ENCODE measurements around the gene MAP2K3.

The MAP2K3 gene

GRCh38 chr17:21351366-21352065 is 67.0 kb downstream of the MAP2K3 start (continued):
- TF ChIP-seq SCRT1 (tag by site-specific recombination; IDR thresholded peaks at IDR 0.05; ENCODE audit: borderline replicate concordance), result no peak
- no peak for TF ChIP-seq SP3 (tag by site-specific recombination; IDR thresholded peaks at IDR 0.05)
- no peak for TF ChIP-seq ZNF114 (tag by site-specific recombination; IDR thresholded peaks at IDR 0.05)
- no peak for TF ChIP-seq SCRT2 (tag by site-specific recombination; IDR thresholded peaks at IDR 0.05)
- no peak for TF ChIP-seq ZNF2 (tag by site-specific recombination; IDR thresholded peaks at IDR 0.05)
- TF ChIP-seq ZNF514 (tag by site-specific recombination; IDR thresholded peaks at IDR 0.05), result no peak
- TF ChIP-seq ZNF148 (tag by site-specific recombination; IDR thresholded peaks at IDR 0.05; ENCODE audit: borderline replicate concordance), result no peak
- TF ChIP-seq, protein P1, sequence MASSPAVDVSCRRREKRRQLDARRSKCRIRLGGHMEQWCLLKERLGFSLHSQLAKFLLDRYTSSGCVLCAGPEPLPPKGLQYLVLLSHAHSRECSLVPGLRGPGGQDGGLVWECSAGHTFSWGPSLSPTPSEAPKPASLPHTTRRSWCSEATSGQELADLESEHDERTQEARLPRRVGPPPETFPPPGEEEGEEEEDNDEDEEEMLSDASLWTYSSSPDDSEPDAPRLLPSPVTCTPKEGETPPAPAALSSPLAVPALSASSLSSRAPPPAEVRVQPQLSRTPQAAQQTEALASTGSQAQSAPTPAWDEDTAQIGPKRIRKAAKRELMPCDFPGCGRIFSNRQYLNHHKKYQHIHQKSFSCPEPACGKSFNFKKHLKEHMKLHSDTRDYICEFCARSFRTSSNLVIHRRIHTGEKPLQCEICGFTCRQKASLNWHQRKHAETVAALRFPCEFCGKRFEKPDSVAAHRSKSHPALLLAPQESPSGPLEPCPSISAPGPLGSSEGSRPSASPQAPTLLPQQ (tag by site-specific recombination; IDR thresholded peaks at IDR 0.05), result no peak

GRCh38 chr17:21352221-21352980 is 67.9 kb downstream of the MAP2K3 start:
- no peak overlapping the region for H3K27ac ChIP-seq (ENCODE audit: extremely low read depth, low read depth, low read length)
- no peaks in the 10 kb centered on the region for H3K9me3 ChIP-seq (ENCODE audit: control insufficient read depth, insufficient read depth, low read depth, low read length)
- CTCF ChIA-PET, result no interaction called here
- no peaks in the 10 kb centered on the region for H3K4me1 ChIP-seq (ENCODE audit: control insufficient read depth, insufficient read depth, low read length)
- TF ChIP-seq ZNF423 (tag by site-specific recombination; IDR thresholded peaks at IDR 0.05) (no peak), ZIC2 (tag by site-specific recombination; IDR thresholded peaks at IDR 0.05) (peak; percentile 51), ZNF677 (tag by site-specific recombination; IDR thresholded peaks at IDR 0.05) (no peak), SP7 (tag by site-specific recombination; IDR thresholded peaks at IDR 0.05) (no peak), ZNF776 (tag by site-specific recombination; IDR thresholded peaks at IDR 0.05; ENCODE audit: borderline replicate concordance) (no peak), ZBTB20 (tag by site-specific recombination; IDR thresholded peaks at IDR 0.05) (no peak)
- POLR2A ChIA-PET, result no interaction called here
- H3K4me3 ChIP-seq (ENCODE audit: low read depth, low read length), result no peak overlapping the region
- H3K36me3 ChIP-seq (ENCODE audit: control insufficient read depth in 2 of 2, insufficient read depth in 1 of 2, low read length in 2 of 2), result no peaks in the 10 kb centered on the region

DNA sequence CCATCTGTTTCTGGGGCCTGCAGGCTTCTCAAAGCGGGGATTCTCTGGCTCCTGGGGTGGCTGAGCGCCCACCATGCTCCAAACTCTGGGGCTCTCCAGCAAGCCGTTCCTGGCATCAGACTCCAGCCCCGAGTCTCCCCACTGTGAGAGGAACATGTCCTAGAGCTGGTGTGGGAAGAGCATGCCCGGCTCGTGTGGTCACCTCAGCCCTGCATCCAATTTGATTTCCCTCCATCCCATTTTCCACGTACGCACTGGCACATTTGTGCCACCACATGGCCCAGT is 68.4 kb downstream of the MAP2K3 start:
- Histone ChIP-seq H3K36me3 (ENCODE audit: control insufficient read depth in 2 of 2, insufficient read depth in 1 of 2, low read length in 2 of 2) (no peaks in the 10 kb centered on the region), H3K9me3 (ENCODE audit: control insufficient read depth, insufficient read depth, low read depth, low read length) (no peaks in the 10 kb centered on the region), H3K4me1 (ENCODE audit: control insufficient read depth, insufficient read depth, low read length) (no peaks in the 10 kb centered on the region), H3K4me3 (ENCODE audit: low read depth, low read length) (no peak overlapping the region), H3K27ac (ENCODE audit: extremely low read depth, low read depth, low read length) (no peak overlapping the region)
- CTCF ChIA-PET, result no interaction called here
- POLR2A ChIA-PET, result no interaction called here
- TF ChIP-seq ZBTB49 (tag by site-specific recombination; IDR thresholded peaks at IDR 0.05; ENCODE audit: low read depth) (no peak), ZBTB17 (tag by site-specific recombination; IDR thresholded peaks at IDR 0.05) (no peak), ZNF791 (tag by site-specific recombination; IDR thresholded peaks at IDR 0.05) (no peak), ELK4 (IDR thresholded peaks at IDR 0.05; ENCODE audit: borderline replicate concordance, low read depth, low read length) (no peak), ZNF768 (tag by site-specific recombination; IDR thresholded peaks at IDR 0.05) (no peak), YY2 (tag by site-specific recombination; IDR thresholded peaks at IDR 0.05) (no peak), GLIS1 (tag by site-specific recombination; IDR thresholded peaks at IDR 0.05) (no peak), ZNF660 (tag by site-specific recombination; IDR thresholded peaks at IDR 0.05) (no peak)
- TF ChIP-seq, protein P2, sequence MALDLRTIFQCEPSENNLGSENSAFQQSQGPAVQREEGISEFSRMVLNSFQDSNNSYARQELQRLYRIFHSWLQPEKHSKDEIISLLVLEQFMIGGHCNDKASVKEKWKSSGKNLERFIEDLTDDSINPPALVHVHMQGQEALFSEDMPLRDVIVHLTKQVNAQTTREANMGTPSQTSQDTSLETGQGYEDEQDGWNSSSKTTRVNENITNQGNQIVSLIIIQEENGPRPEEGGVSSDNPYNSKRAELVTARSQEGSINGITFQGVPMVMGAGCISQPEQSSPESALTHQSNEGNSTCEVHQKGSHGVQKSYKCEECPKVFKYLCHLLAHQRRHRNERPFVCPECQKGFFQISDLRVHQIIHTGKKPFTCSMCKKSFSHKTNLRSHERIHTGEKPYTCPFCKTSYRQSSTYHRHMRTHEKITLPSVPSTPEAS (tag by site-specific recombination; IDR thresholded peaks at IDR 0.05), result no peak
- TF ChIP-seq, protein P3, sequence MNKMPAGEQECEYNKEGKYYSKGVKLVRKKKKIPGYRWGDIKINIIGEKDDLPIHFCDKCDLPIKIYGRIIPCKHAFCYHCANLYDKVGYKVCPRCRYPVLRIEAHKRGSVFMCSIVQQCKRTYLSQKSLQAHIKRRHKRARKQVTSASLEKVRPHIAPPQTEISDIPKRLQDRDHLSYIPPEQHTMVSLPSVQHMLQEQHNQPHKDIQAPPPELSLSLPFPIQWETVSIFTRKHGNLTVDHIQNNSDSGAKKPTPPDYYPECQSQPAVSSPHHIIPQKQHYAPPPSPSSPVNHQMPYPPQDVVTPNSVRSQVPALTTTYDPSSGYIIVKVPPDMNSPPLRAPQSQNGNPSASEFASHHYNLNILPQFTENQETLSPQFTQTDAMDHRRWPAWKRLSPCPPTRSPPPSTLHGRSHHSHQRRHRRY (tag by site-specific recombination; IDR thresholded peaks at IDR 0.05), result no peak

All from HEK293 (cell line).